Hematopoietic multipotent progenitor cell (in vitro differentiated cells): ENCODE results near the gene SIT1. TPM values are rescaled to one million over a fixed set of nuclear protein-coding genes. Genes with fewer than 3 reads are reported as not detected.
"Not testable (repeated sequence)": the region's sequence is repeated elsewhere in the genome, so short reads cannot be mapped to it uniquely, and the experiment has no call there.

Source experiments
- DNase-seq, 3 donors: peaks; one replicate each; pipeline ENCODE4 v3.0.0-alpha.2; 2011 to 2015; ENCODE audit warnings: low read depth in 2 of 3, low spot score in 2 of 3
- total RNA-seq: library from RNA; depleted of rRNA; stranded (reverse); fragments of >200 nt; gene quantifications from one replicate; pipeline ENCODE4 v1.2.3, GENCODE V29; 2012

The SIT1 gene
- total RNA-seq, 1 donor, result 0.54 TPM

GRCh38 chr9:35639225-35639624 lies 11.5 kb downstream of the SIT1 start:
- not testable (repeated sequence) for DNase-seq

- DNase-seq, result peak in 1 of 3 donors; percentile 35
Observed at GRCh38 chr9:35638751-35639150, 12.0 kb downstream of the SIT1 start.

GRCh38 chr9:35637427-35637955 lies 13.2 kb downstream of the SIT1 start:
- DNase-seq, result not testable (repeated sequence)

- not testable (repeated sequence) for DNase-seq
Observed at GRCh38 chr9:35636877-35637246, 13.9 kb downstream of the SIT1 start.

GRCh38 chr9:35636135-35636876 lies 14.4 kb downstream of the SIT1 start:
- DNase-seq, result no peak

GRCh38 chr9:35635730-35636129 lies 15.0 kb downstream of the SIT1 start:
- no peak for DNase-seq

- no peak for DNase-seq
Observed at GRCh38 chr9:35629597-35629996, 21.1 kb downstream of the SIT1 start.

GRCh38 chr9:35628389-35628991 lies 22.2 kb downstream of the SIT1 start:
- no peak for DNase-seq

- DNase-seq, result no peak
Observed at GRCh38 chr9:35627575-35627974, 23.2 kb downstream of the SIT1 start.

GRCh38 chr9:35619800-35620158 lies 31.0 kb downstream of the SIT1 start:
- peak in 1 of 3 donors; percentile 45 for DNase-seq

GRCh38 chr9:35618854-35619799 lies 31.6 kb downstream of the SIT1 start:
- DNase-seq, result peak in 2 of 3 donors; percentile 42 to 67

GRCh38 chr9:35618325-35618727 lies 32.4 kb downstream of the SIT1 start, which contains the start of gene CD72:
CD72 (minus strand) TSS chr9:35618413; CDS start chr9:35618303, 110 bp downstream.
- DNase-seq, result peak in 2 of 3 donors; percentile 42 to 55

GRCh38 chr9:35617548-35617947 lies 33.2 kb downstream of the SIT1 start:
- no peak for DNase-seq

GRCh38 chr9:35616681-35617459 lies 33.9 kb downstream of the SIT1 start:
- DNase-seq, result peak; percentile 36 to 61 (median 56)

- DNase-seq, result no peak
Observed at GRCh38 chr9:35615981-35616680, 34.6 kb downstream of the SIT1 start.

- DNase-seq, result no peak
Observed at GRCh38 chr9:35612843-35613242, 37.9 kb downstream of the SIT1 start.

- not testable (repeated sequence) for DNase-seq
Observed at GRCh38 chr9:35612066-35612465, 38.7 kb downstream of the SIT1 start.

- DNase-seq, result peak in 2 of 3 donors; percentile 43 to 70
Observed at GRCh38 chr9:35611230-35611797, 39.4 kb downstream of the SIT1 start.

GRCh38 chr9:35609820-35610163 lies 40.9 kb downstream of the SIT1 start:
- no peak for DNase-seq
